Activated CD8-positive, alpha-beta memory T cell treated with anti-CD3 and anti-CD28 coated beads, Interleukin-2, amount 50 U/mL, for 24 hours (primary cell): ENCODE measurements around the gene ZC3H12A.

Source experiments
- DNase-seq: peaks from one replicate; pipeline ENCODE4 v3.0.0-alpha.2; 2020; ENCODE audit errors: extremely low read depth

ZC3H12A gene

DNA sequence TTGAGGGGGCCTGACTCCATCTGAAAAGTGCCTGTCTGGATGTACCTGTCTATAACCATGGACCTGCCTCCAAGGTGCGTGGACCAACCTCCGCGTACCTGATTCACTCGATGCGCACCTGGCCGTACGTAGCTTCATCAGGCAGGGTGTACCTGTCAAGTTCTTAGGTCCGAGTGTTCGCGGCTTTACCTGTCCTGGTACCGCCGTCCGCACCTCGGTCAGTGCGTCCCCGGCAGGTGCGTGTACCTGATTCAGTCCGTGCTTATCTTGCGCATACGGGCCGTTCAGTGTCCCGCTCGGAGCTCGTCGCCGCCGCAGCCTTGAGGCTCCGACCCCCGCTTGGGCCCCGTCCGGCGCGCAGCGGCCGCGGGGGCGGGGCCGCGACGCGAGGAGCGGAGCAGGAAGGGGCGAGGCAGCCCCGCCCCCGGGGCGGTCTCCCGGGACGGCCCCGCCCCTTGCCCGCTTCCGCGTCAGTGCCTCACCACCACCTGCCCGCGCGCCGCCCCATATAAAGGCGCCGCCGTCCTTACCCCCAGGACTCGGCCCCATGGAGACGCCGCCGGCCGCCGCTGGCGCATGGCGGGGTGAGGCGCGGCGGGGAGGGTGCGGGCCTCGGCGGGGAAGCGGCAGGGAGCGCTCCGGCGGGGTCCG is at the start of gene ZC3H12A:
Gene ZC3H12A, plus strand, starts transcription at position 535 of the 651 bp plus-strand sequence. CDS start 917 bp downstream, outside the sequence.
- peak; percentile 54 for DNase-seq

GRCh38 chr1:37425221-37425620 is 49.2 kb upstream of the ZC3H12A start:
- no peak for DNase-seq

- DNase-seq, result no peak
These were observed 45.4 kb upstream of the ZC3H12A start for GRCh38 chr1:37429029-37429428.

GRCh38 chr1:37430103-37430985 is 44.0 kb upstream of the ZC3H12A start:
- no peak for DNase-seq

DNA sequence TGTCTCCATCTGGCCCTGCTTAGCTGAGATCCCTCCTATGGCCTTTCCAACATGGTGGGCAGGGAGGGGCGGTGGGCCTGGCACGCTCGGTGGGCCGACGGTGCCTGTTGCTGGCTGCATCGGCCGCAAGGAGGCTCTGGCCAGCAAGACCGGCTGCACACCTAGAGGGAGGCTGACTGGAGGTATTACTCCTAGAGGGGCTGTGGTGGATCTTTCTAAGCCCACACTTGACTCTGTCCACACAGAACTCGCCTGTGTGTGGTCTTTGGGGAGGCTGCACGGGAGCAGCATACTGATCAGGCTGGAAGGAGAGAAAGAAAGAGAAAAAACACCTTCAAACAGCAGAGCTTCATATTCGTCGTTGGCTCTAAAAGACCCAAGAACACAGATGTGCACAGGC is 41.7 kb upstream of the ZC3H12A start:
- no peak for DNase-seq

DNA sequence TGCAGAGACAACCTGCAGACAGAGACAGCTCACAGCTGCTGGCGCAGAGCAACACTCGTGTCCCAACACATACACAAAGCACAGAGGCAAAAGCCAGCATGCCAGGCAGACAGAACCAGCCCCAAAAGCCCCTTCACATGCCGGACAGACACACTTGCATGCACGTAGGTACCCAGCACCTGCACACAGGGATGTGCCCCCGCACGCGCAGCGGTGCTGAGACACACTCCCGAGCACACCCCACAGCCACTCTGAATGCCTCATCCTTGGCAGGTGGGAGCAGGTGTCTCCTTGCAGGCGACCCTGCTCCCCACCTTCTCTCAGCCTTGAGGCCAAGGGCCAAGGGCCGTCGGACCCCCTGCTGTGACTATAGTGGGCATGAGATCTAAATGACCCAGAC is 41.2 kb upstream of the ZC3H12A start:
- DNase-seq, result no peak

DNA sequence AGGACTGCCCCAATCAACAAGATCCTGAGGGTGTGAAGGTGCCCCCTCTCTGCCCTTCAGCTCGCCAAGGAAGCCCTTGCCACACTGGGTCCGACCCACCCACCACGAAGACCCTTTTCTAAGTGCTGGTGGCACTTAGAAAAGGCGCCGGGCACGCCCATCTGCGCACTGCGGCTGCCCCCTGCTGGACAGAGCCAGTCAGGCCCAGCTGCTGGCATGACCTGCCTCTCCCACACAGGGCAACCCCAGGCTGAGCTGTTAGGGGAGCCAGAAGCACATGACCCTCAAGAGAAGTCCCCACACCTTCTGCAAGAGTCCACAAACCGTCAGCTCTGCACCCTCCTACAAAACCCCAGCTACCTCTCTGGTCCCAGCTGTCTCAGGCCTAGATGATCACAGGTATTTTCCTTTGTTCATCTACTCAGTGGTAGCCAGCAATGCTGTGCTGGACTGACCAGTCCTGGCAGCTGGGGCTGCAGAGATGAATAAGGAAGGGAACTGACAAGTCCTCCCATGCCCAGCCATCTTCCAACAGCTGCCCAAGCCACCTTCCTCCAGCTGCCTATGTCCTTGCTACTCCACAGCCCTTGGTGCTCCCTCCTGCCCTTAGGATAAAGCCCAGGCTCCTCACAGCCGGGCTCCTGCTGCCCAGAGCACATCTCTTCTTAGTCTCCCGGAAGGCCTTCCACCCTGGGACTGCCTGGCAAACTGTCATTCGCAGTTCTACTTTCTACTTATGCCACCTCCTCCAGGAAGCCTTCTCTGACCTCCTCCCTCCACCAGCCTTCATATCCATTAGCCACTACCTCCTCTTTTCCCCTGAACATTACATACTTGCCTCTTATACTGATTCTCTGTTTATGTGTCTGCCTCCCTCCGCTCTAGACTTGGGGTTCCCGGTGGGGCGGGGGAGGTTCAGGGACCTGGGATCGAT is 39.8 kb upstream of the ZC3H12A start:
- peak; percentile 47 for DNase-seq

- DNase-seq, result no peak
These were observed 37.3 kb upstream of the ZC3H12A start for GRCh38 chr1:37437087-37437486.

DNA sequence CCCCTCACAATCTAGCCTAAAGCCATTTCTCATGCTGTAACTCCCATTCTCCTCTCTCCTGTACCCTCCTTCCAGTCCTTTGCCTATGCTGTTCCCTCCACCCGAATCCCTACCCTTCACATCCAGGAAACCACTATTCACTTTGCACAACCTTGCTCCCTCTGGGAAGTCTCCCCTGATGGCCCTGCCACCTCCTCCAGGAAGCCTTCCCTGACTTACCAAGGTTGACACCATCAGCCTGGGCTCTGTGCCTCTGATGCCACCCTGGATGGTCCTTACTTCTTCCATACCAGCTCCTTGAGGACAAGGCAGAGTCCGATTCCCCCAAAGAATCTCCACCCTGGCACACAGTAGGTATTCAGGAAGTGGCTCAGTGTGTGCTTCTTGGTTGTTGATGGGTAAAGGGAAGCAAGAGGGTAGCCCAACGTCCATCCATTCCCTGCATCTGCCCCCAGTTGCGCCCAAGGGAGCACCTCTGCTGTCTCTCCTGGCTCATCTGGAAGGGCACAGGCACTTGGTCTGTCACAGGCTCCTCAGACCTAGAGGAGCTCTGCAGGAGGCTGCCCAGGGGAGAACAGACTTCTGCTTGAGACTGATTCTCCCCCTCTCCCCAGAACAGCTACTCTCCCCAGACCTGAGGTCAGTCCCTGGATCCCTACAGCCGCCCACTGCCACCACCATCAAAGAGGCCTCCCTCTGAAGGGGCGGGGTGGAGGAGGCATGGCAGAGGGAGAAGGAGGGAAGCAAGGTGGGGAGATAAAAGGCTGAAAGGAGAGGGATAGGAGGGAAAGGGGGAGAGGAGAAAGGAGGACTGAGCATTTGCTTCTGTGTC is 36.1 kb upstream of the ZC3H12A start:
- no peak for DNase-seq

DNA sequence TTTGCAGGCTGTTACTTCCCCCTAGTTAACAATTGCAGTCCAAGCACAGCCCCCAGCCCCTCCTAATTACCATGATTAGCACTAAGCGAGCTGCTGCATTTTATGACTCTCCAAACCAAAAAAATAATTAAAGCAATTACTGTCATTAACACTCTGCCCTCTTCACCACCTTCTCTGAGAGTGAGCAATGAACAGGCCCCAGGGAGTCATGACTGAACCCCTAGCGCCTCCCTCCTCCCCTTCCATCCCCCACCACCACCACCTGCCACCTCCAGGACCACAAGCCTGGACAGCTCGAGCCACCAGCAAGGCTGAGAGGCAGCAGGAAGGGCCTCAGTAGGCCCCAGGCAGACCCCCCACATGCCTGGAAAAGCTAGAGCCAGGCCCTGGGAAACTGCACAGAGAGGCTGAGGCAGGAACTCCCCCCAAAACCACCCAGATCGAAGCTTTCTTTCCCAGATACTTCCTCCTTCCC is 35.5 kb upstream of the ZC3H12A start:
- no peak for DNase-seq

DNA sequence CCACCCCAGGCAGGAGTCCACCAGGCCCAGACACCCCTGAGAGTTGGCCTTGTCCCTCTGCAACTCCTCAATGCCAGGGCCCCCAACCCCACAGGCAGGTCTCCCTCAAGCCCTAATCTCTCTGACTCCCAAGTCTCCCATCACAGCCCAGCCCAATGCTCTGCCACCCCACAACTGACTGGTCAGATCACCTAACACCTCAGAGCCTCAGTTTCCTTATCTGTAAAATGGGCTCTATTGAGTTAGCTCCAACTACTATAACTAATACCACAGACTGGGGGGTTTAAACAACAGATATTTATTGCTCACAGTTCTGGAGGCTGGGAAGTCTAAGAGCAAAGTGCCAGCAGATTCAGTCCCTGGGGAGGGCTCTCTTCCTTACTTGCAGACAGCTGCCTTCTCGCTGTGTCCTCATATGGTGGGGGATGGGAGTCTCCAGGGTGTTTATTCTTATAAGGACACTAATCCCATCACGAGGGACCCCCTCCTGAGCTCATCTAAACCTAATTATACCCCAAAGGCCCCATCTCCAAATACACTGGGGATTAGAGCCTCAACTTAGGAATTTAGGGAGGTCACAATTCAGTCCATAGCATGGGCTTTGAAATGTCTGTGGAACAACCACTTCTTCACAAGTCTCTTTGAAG is 34.9 kb upstream of the ZC3H12A start:
- DNase-seq, result no peak

DNA sequence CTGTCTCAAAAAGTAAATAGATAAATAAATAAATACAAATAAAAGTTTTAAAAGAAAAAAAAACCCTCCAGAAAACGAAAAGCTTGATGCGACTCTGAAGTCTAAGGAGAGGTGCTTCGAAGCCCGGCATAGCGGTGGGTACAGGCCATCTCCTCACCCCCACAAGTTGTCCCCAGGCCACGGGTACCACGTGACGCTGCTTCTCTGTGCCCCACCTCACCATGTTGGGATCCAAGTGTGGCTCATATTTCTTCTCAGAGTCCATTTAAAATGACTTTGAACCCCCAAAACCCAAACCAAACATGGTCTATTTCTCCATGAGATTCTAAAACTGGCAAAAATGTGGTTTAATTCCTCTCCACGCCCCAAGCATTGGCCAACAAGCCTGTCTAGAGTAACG is 32.9 kb upstream of the ZC3H12A start:
- no peak for DNase-seq

DNA sequence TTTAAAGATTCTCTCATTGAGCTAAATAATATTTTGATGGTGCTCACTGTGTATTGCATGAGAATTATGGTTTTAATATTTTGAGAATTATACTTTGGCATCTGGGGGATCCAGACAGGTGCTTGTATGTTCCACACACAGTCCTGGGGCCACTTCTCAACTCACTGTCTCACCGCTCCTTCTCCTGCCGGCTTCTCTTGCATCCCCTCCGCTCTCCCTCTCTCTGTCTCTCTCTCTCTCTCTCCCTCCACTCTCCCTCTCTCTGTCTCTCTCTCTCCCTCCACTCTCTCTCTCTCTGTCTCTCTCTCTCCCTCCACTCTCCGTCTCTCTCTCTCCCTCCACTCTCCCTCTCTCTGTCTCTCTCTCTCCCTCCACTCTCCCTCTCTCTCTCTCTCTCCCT is 32.2 kb upstream of the ZC3H12A start:
- DNase-seq, result no peak

DNA sequence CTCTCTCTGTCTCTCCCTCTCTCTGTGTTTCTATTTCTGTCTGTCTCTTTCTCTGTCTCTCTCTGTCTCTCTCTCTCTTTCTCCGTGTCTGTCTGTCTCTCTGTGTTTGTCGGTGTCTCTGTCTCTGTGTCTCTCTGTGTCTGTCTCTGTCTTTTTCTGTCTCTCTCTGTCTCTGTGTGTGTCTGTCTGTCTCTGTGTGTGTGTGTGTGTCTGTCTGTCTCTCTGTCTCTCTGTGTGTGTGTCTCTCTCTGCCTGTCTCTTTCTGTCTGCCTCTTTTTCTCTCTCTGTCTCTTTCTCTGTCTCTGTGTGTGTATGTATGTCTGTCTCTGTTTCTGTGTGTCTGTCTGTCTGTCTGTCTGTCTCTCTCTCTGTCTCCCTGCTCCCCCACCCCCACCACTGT is 31.7 kb upstream of the ZC3H12A start:
- no peak for DNase-seq

DNA sequence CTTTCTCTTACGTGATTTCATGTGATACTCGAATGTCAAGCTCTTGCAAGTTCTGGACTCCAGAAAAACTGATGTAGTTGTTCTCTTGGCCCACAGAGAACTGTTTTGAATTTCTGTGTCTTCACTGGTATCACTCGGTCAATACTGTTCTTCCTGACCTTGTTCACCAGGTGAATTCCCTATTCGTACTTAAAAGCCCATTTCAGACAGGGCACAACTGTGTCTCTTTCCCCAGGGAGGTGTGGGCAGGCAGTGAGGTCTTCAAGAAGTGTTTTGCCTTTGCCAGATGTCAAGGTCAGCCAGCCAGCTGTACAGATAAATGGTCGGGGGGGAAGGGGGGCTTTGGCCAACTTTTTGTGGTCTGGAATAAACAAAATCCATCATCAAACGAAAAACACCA is 27.5 kb upstream of the ZC3H12A start:
- DNase-seq, result no peak

DNA sequence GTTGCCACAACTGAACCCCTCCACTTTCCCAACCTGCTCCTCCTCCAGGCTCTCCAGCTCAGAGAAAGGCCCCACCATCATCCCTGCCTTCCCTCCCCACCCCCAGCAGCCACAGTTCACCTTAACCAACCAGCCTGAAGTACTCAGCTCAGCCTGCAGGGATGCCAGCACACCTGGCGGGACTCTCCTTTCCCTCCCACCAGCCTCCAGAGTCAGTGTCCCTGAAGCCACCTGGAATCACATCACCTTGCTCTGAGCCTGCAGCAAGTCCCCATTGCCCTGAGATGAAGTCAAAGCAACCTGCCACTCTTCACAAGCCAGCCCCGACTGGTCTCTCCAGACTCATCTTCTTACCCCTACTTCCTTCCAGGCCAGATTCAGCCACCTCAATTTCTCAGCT is 26.2 kb upstream of the ZC3H12A start:
- no peak for DNase-seq

DNA sequence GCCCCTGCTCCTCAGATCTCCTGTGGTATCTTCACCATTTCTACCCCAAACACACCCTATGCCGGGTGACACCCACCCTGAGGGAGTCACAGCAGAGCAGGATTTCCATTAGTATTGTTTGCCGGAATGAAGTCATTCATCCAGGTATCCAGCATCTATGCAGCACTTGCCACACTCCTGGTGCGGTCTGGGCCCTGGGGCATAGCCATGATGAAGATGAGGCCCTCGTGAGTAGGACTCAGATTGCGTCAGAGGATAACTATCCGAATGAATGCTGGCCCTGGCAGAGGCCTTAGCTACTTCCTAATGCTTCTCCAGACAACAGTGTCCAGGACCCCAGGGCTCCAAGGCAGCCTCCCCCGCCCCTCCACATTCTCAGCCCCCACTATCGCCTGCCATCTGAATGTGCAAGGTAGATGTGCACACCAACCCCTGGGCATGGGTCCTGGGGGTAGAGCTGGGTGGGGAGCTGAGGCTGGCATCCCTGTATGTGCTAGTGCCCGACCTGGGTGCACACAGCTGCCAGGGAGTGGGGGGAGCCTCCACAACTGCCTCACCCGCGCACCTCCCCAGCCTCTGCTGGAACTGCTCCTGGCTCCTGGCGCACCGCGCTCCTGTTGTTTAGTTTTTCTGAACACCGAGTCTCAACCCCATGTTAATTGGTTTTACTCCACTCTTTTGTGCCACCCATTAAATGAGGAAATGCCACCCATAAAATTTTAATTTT is 25.5 kb upstream of the ZC3H12A start:
- DNase-seq, result no peak

DNA sequence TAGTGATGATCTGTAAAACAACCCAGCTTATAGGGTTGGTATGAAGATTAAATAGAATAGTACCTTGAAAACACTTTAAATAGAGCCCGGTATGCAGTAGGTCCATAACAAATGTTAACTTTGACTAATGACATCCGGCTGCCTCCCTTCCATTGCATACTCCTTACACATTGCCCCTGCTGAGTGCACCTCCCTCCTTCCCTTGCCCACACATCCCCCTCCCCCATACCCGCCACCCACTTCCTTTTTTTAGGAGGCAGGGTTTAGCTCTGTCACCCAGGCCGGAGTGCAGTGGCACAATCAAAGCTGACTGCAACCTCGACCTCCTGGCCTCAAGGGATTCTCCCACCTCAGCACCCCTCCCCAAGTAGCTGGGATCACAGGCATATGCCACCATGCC is 24.4 kb upstream of the ZC3H12A start:
- DNase-seq, result no peak

GRCh38 chr1:37452416-37452815 is 22.0 kb upstream of the ZC3H12A start:
- no peak for DNase-seq

GRCh38 chr1:37453647-37454046 is 20.7 kb upstream of the ZC3H12A start:
- DNase-seq, result no peak
